Hepatocyte (in vitro differentiated cells): ENCODE measurements around the gene IGSF8.

Source experiments
- EZH2phosphoT487 ChIP-seq: fragments of 200-600 bp; sonication (generic); IDR thresholded peaks from one replicate; pipeline ENCODE4 v1.6.1; 2018; ENCODE audit warnings: antibody characterized with exemption, mild to moderate bottlenecking, low read depth, moderate library complexity; ENCODE audit not compliant: unreplicated experiment, severe bottlenecking
- TF ChIP-seq, protein P1 (sequence below): fragments of 200-600 bp; sonication (generic); IDR thresholded peaks from 2 replicates; pipeline ENCODE4 v1.5.1; 2016; ENCODE audit warnings: antibody characterized with exemption, mild to moderate bottlenecking; ENCODE audit not compliant: poor library complexity

- TF ChIP-seq, protein P1, sequence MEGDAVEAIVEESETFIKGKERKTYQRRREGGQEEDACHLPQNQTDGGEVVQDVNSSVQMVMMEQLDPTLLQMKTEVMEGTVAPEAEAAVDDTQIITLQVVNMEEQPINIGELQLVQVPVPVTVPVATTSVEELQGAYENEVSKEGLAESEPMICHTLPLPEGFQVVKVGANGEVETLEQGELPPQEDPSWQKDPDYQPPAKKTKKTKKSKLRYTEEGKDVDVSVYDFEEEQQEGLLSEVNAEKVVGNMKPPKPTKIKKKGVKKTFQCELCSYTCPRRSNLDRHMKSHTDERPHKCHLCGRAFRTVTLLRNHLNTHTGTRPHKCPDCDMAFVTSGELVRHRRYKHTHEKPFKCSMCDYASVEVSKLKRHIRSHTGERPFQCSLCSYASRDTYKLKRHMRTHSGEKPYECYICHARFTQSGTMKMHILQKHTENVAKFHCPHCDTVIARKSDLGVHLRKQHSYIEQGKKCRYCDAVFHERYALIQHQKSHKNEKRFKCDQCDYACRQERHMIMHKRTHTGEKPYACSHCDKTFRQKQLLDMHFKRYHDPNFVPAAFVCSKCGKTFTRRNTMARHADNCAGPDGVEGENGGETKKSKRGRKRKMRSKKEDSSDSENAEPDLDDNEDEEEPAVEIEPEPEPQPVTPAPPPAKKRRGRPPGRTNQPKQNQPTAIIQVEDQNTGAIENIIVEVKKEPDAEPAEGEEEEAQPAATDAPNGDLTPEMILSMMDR: no peak
- TF ChIP-seq EZH2phosphoT487: no peak
These were observed 19.3 kb upstream of the IGSF8 start for GRCh38 chr1:160117709-160118183.
